NT2/D1 (cell line): Measurements from ENCODE around the gene ZIC3.

Source experiments
- DNase-seq: peaks from one replicate; pipeline ENCODE4 v3.0.0-alpha.2; 2011; ENCODE audit warnings: low read depth, low spot score
- H3K27me3 ChIP-seq: 2 replicates; pipeline ENCODE4 v1.6.0; 2011; ENCODE audit warnings: mild to moderate bottlenecking; ENCODE audit not compliant: insufficient read length, insufficient read depth
- H3K36me3 ChIP-seq: 2 replicates; pipeline ENCODE4 v1.6.1; 2011; ENCODE audit warnings: mild to moderate bottlenecking, low read length, mixed read lengths; ENCODE audit not compliant: insufficient read depth, insufficient read length
- H3K4me1 ChIP-seq: 2 replicates; pipeline ENCODE4 v1.5.1; 2011; ENCODE audit not compliant: insufficient read depth, insufficient read length
- H3K4me3 ChIP-seq: 2 replicates; pipeline ENCODE4 v1.5.1; 2011; ENCODE audit warnings: low read depth; ENCODE audit not compliant: insufficient read length
- H3K9ac ChIP-seq: 2 replicates; pipeline ENCODE4 v1.6.0; 2011; ENCODE audit warnings: low read depth; ENCODE audit not compliant: insufficient read length
- H3K9me3 ChIP-seq: 2 replicates; pipeline ENCODE4 v1.5.1; 2011; ENCODE audit warnings: mild to moderate bottlenecking, low read length; ENCODE audit not compliant: insufficient read depth
- SUZ12 ChIP-seq: IDR thresholded peaks from 2 replicates; pipeline ENCODE4 v1.6.1; 2011; ENCODE audit not compliant: insufficient read length, insufficient read depth; ENCODE audit errors: extremely low read depth
- YY1 ChIP-seq: IDR thresholded peaks from 2 replicates; pipeline ENCODE4 v1.6.1; 2011; ENCODE audit not compliant: insufficient read length, insufficient read depth
- ZNF274 ChIP-seq: IDR thresholded peaks from 2 replicates; pipeline ENCODE4 v1.6.1; 2011; ENCODE audit warnings: mild to moderate bottlenecking, low read depth, low read length

Gene ZIC3

GRCh38 chrX:137566746-137567679 lies 1.1 kb downstream of the ZIC3 start:
- peaks cover 9% of the 10 kb centered on the region for H3K36me3 ChIP-seq
- TF ChIP-seq SUZ12 (no peak), YY1 (no peak), ZNF274 (no peak)
- no peak for DNase-seq
- no peaks in the 10 kb centered on the region for H3K27me3 ChIP-seq
- H3K9ac ChIP-seq = peak overlapping the region; percentile 90
- H3K4me3 ChIP-seq = peak overlapping the region; percentile 69
- no peaks in the 10 kb centered on the region for H3K4me1 ChIP-seq
- H3K9me3 ChIP-seq = no peaks in the 10 kb centered on the region

- H3K4me3 ChIP-seq = peak overlapping the region; percentile 69
- TF ChIP-seq ZNF274 (no peak), YY1 (no peak), SUZ12 (no peak)
- H3K27me3 ChIP-seq = no peaks in the 10 kb centered on the region
- DNase-seq = no peak
- no peaks in the 10 kb centered on the region for H3K9me3 ChIP-seq
- H3K4me1 ChIP-seq = no peaks in the 10 kb centered on the region
- peaks cover 9% of the 10 kb centered on the region for H3K36me3 ChIP-seq
- H3K9ac ChIP-seq = peak overlapping the region; percentile 90
Measured at GRCh38 chrX:137567682-137568232, 1.8 kb downstream of the ZIC3 start.

- DNase-seq = no peak
- Histone ChIP-seq H3K9ac (peak overlapping the region; percentile 86), H3K27me3 (no peaks in the 10 kb centered on the region), H3K4me3 (peak overlapping the region; percentile 69), H3K4me1 (no peaks in the 10 kb centered on the region), H3K9me3 (no peaks in the 10 kb centered on the region), H3K36me3 (peaks cover 9% of the 10 kb centered on the region)
- no peak for TF ChIP-seq YY1
- no peak for TF ChIP-seq SUZ12
- TF ChIP-seq ZNF274 = no peak
Measured at GRCh38 chrX:137568741-137569469, 3.0 kb downstream of the ZIC3 start.

- DNase-seq = no peak
- TF ChIP-seq SUZ12 (no peak), YY1 (no peak), ZNF274 (no peak)
- H3K9ac ChIP-seq = peak overlapping the region; percentile 77
- peak overlapping the region; percentile 54 for H3K4me3 ChIP-seq
- no peaks in the 10 kb centered on the region for H3K27me3 ChIP-seq
- no peaks in the 10 kb centered on the region for H3K9me3 ChIP-seq
- H3K36me3 ChIP-seq = peaks cover 9% of the 10 kb centered on the region
- H3K4me1 ChIP-seq = no peaks in the 10 kb centered on the region
Measured at GRCh38 chrX:137569470-137569891, 3.6 kb downstream of the ZIC3 start.

- Histone ChIP-seq H3K4me3 (peak overlapping the region; percentile 15), H3K36me3 (peaks cover 3% of the 10 kb centered on the region), H3K9ac (peak overlapping the region; percentile 77), H3K27me3 (no peaks in the 10 kb centered on the region), H3K9me3 (no peaks in the 10 kb centered on the region), H3K4me1 (no peaks in the 10 kb centered on the region)
- DNase-seq = no peak
- TF ChIP-seq SUZ12 = no peak
- no peak for TF ChIP-seq ZNF274
- no peak for TF ChIP-seq YY1
Measured at GRCh38 chrX:137573324-137574101, 7.6 kb downstream of the ZIC3 start.

- Histone ChIP-seq H3K4me1 (no peaks in the 10 kb centered on the region), H3K4me3 (peak overlapping the region; percentile 4), H3K9me3 (no peaks in the 10 kb centered on the region), H3K36me3 (peaks cover 3% of the 10 kb centered on the region), H3K27me3 (no peaks in the 10 kb centered on the region), H3K9ac (peak overlapping the region; percentile 64)
- TF ChIP-seq SUZ12 (no peak), YY1 (no peak), ZNF274 (no peak)
- no peak for DNase-seq
Measured at GRCh38 chrX:137574102-137574783, 8.3 kb downstream of the ZIC3 start.
